CD14-positive monocyte (primary cell): Measurements from ENCODE around the gene SMIM26. TPM values are rescaled to one million over a fixed set of nuclear protein-coding genes. Genes with fewer than 3 reads are reported as not detected.
A peak's percentile ranks its signal among the peaks of the same experiment; 100 is the strongest.

Source experiments
- DNase-seq, 3 donors: peaks; one replicate each; pipeline ENCODE4 v3.0.0-alpha.2; 2011 to 2022
- H2AFZ ChIP-seq: 2 replicates; pipeline ENCODE4 v1.6.0; 2012; ENCODE audit warnings: mild to moderate bottlenecking, low read depth, low read length, inconsistent platforms; ENCODE audit not compliant: insufficient read depth, poor library complexity, severe bottlenecking
- H3K27ac ChIP-seq, 2 donors: 1 replicate in 1 of 2; 2 replicates in 1 of 2; pipeline ENCODE4 v1.5.1; 2012 to 2013; ENCODE audit warnings: low read length in 2 of 2, control low read depth in 1 of 2, inconsistent platforms in 1 of 2, low read depth in 1 of 2, mild to moderate bottlenecking in 1 of 2
- H3K27me3 ChIP-seq, 2 donors: one replicate each; pipeline versions ENCODE4 v1.6.0 to v1.6.1; 2011 to 2013; ENCODE audit warnings: low read length in 2 of 2; ENCODE audit not compliant: control insufficient read depth in 2 of 2, insufficient read depth in 2 of 2
- H3K36me3 ChIP-seq, 2 donors: replicated peaks in 1 of 2; 1 replicate in 1 of 2; 2 replicates in 1 of 2; pipeline versions ENCODE4 v1.5.1 to v1.6.1; 2012 to 2013; ENCODE audit warnings: low read length in 2 of 2, control low read depth in 1 of 2, inconsistent platforms in 1 of 2, mild to moderate bottlenecking in 1 of 2; ENCODE audit not compliant: insufficient read depth in 2 of 2, control insufficient read depth in 1 of 2
- H3K4me1 ChIP-seq, 2 donors: 1 replicate in 1 of 2; 2 replicates in 1 of 2; pipeline versions ENCODE4 v1.5.1 to v1.6.1; 2012 to 2013; ENCODE audit warnings: low read length in 2 of 2, control low read depth in 1 of 2, inconsistent platforms in 1 of 2, mild to moderate bottlenecking in 1 of 2, moderate library complexity in 1 of 2; ENCODE audit not compliant: insufficient read depth in 2 of 2, control insufficient read depth in 1 of 2
- H3K4me2 ChIP-seq: replicated peaks from 2 replicates; pipeline ENCODE3; 2012; ENCODE audit warnings: low read length, moderate library complexity, mild to moderate bottlenecking; ENCODE audit not compliant: poor library complexity, severe bottlenecking; ENCODE audit errors: extremely low read depth
- H3K4me3 ChIP-seq, 3 experiments: fragments of 200-600 bp in 1 of 3; sonication (generic) in 1 of 3; replicated peaks in 1 of 3; 1 replicate in 2 of 3; 2 replicates in 1 of 3; pipeline ENCODE4 v1.5.1; 2011 to 2013; ENCODE audit warnings: low read length in 3 of 3, mild to moderate bottlenecking in 3 of 3, control low read depth in 2 of 3, low read depth in 2 of 3, inconsistent platforms in 1 of 3, moderate library complexity in 1 of 3
- H3K79me2 ChIP-seq: 2 replicates; pipeline ENCODE4 v1.6.0; 2012; ENCODE audit warnings: mild to moderate bottlenecking, control low read depth, inconsistent platforms, low read length, moderate library complexity; ENCODE audit not compliant: insufficient read depth
- H3K9ac ChIP-seq: 2 replicates; pipeline ENCODE4 v1.6.0; 2017; ENCODE audit warnings: low read length, mild to moderate bottlenecking; ENCODE audit not compliant: insufficient read depth, poor library complexity, severe bottlenecking
- H3K9me3 ChIP-seq, 2 donors: replicated peaks in 1 of 2; 1 replicate in 1 of 2; 2 replicates in 1 of 2; pipeline versions ENCODE4 v1.5.1 to v1.6.1; 2012 to 2013; ENCODE audit warnings: low read length in 2 of 2, control low read depth in 1 of 2; ENCODE audit not compliant: control insufficient read depth in 1 of 2, insufficient read depth in 1 of 2
- H4K20me1 ChIP-seq: 2 replicates; pipeline ENCODE4 v1.6.0; 2012; ENCODE audit warnings: mild to moderate bottlenecking, low read length, control low read depth, moderate library complexity; ENCODE audit not compliant: insufficient read depth
- H3K27ac Mint-ChIP-seq, 7 donors: one replicate each; pipeline ENCODE4 v1.8.0; 2020; ENCODE audit warnings: mild to moderate bottlenecking in 7 of 7, mixed read lengths in 7 of 7, moderate library complexity in 6 of 7, inconsistent platforms in 2 of 7
- H3K27me3 Mint-ChIP-seq, 3 donors: one replicate each; pipeline ENCODE4 v1.8.0; 2021 to 2022; ENCODE audit warnings: low read depth in 3 of 3, mild to moderate bottlenecking in 3 of 3, mixed read lengths in 3 of 3, moderate library complexity in 3 of 3, inconsistent platforms in 1 of 3
- H3K36me3 Mint-ChIP-seq, 2 donors: one replicate each; pipeline ENCODE4 v1.8.0; 2020; ENCODE audit warnings: mixed read lengths in 2 of 2, inconsistent platforms in 1 of 2, mild to moderate bottlenecking in 1 of 2
- H3K4me1 Mint-ChIP-seq: one replicate; pipeline ENCODE4 v1.8.0; 2020; ENCODE audit warnings: mild to moderate bottlenecking, mixed read lengths
- H3K4me3 Mint-ChIP-seq, 2 donors: one replicate each; pipeline ENCODE4 v1.8.0; 2020; ENCODE audit warnings: mild to moderate bottlenecking in 2 of 2, mixed read lengths in 2 of 2, moderate library complexity in 1 of 2
- H3K9me3 Mint-ChIP-seq, 7 donors: one replicate each; pipeline ENCODE4 v1.8.0; 2020 to 2022; ENCODE audit warnings: mixed read lengths in 7 of 7, mild to moderate bottlenecking in 6 of 7, moderate library complexity in 6 of 7, inconsistent platforms in 2 of 7
- CTCF ChIP-seq: fragments of 200-600 bp; IDR thresholded peaks from one replicate; pipeline ENCODE4 v1.8.0; 2022; ENCODE audit warnings: antibody characterized with exemption, mild to moderate bottlenecking
- WGBS: methylation state at CpG from one replicate; pipeline ENCODE4 v1.1.5; 2013; ENCODE audit warnings: missing lambda C conversion rate; ENCODE audit not compliant: insufficient coverage; 5-methylcytosine and 5-hydroxymethylcytosine counted together
- intact Hi-C, 2 donors: fragments of 100-400 bp; cut with micrococcal nuclease; formaldehyde crosslinking; loops; one replicate each; pipeline versions ENCODE4 v1.15.0 to v1.15.1; 2023
- polyA plus RNA-seq, 3 donors: library from polyadenylated mRNA; depleted of rRNA in 1 of 3; unstranded in 2 of 3; stranded (reverse) in 1 of 3; fragments of 300-500 nt in 2 of 3; fragments of >200 nt in 1 of 3; fragmentation: Illumina TruSeq in 2 of 3; gene quantifications; 1 replicate in 2 of 3; 2 replicates in 1 of 3; pipeline ENCODE4 v1.2.3, GENCODE V29; 2012 to 2021

SMIM26 gene
- polyA plus RNA-seq, 3 donors, result 101 to 206 (median 176) TPM

- 100% methylated on average over 1 of the region's 1 CpG for WGBS
- Histone ChIP-seq H3K9me3 (no peaks in the 10 kb centered on the region), H3K27ac (no peak overlapping the region), H3K4me2 (no peak overlapping the region), H3K36me3 (peaks cover 91 to 96% of the 10 kb centered on the region in 2 donors), H3K4me1 (no peaks in the 10 kb centered on the region), H3K4me3 (no peak overlapping the region), H3K79me2 (no peaks in the 10 kb centered on the region), H3K27me3 (no peaks in the 10 kb centered on the region), H2AFZ (no peak overlapping the region), H4K20me1 (no peaks in the 10 kb centered on the region), H3K9ac (no peak overlapping the region)
- DNase-seq, result no peak
- Mint-ChIP-seq H3K4me3 (no peak overlapping the region), H3K9me3 (no peaks in the 10 kb centered on the region), H3K36me3 (peaks cover 71 to 90% of the 10 kb centered on the region in 2 donors), H3K27ac (peak overlapping the region in 1 of 7 donors; percentile 62), H3K4me1 (no peaks in the 10 kb centered on the region), H3K27me3 (peaks cover 0 to 2% (median 0%) of the 10 kb centered on the region in 3 donors)
- intact Hi-C loops, result no loop called here
- no peak for TF ChIP-seq CTCF
Observed at GRCh38 chr20:18545566-18545965, 21.7 kb upstream of the SMIM26 start.

- intact Hi-C loops, result no loop called here
- Histone ChIP-seq H3K27me3 (no peaks in the 10 kb centered on the region), H3K79me2 (no peaks in the 10 kb centered on the region), H3K9me3 (no peaks in the 10 kb centered on the region), H3K9ac (no peak overlapping the region), H3K36me3 (peaks cover 89 to 96% of the 10 kb centered on the region in 2 donors), H4K20me1 (no peaks in the 10 kb centered on the region), H3K4me1 (no peaks in the 10 kb centered on the region), H2AFZ (no peak overlapping the region), H3K4me2 (no peak overlapping the region), H3K4me3 (no peak overlapping the region), H3K27ac (no peak overlapping the region)
- 100% methylated on average over 2 of the region's 3 CpGs for WGBS
- Mint-ChIP-seq H3K27ac (peak overlapping the region in 1 of 7 donors; percentile 40), H3K4me3 (no peak overlapping the region), H3K27me3 (peaks cover 0 to 2% (median 0%) of the 10 kb centered on the region in 3 donors), H3K9me3 (peaks cover 0 to 2% (median 0%) of the 10 kb centered on the region in 7 donors), H3K4me1 (no peaks in the 10 kb centered on the region), H3K36me3 (peaks cover 67 to 91% of the 10 kb centered on the region in 2 donors)
- no peak for TF ChIP-seq CTCF
- no peak for DNase-seq
Observed at GRCh38 chr20:18548465-18548864, 18.8 kb upstream of the SMIM26 start.
